Coronary artery (tissue), 2 donors: ENCODE measurements around the gene DHX34.

Source experiments
- DNase-seq: peaks from one replicate; pipeline ENCODE4 v3.0.0-alpha.2; 2017; ENCODE audit warnings: low spot score
- H3K27ac ChIP-seq, 2 donors: fragments of 200-600 bp; sonication (generic); one replicate each; pipeline ENCODE4 v1.5.1; 2016 to 2019
- H3K4me3 ChIP-seq: fragments of 200-600 bp; sonication (generic); 2 replicates; pipeline ENCODE4 v1.5.1; 2016; ENCODE audit warnings: mild to moderate bottlenecking, moderate library complexity
- CTCF ChIP-seq: fragments of 200-600 bp; sonication (generic); IDR thresholded peaks from one replicate; pipeline ENCODE4 v1.5.1; 2019; ENCODE audit warnings: antibody characterized with exemption

DHX34 gene

GRCh38 chr19:47371261-47371660 lies 22.1 kb downstream of the DHX34 start:
- Histone ChIP-seq H3K4me3 (no peak overlapping the region), H3K27ac (no peak overlapping the region)
- DNase-seq = no peak
- TF ChIP-seq CTCF = no peak

GRCh38 chr19:47372603-47373002 lies 23.5 kb downstream of the DHX34 start:
- no peak for DNase-seq
- no peak for TF ChIP-seq CTCF
- Histone ChIP-seq H3K4me3 (no peak overlapping the region), H3K27ac (no peak overlapping the region)

- no peak for DNase-seq
- Histone ChIP-seq H3K4me3 (no peak overlapping the region), H3K27ac (no peak overlapping the region)
- no peak for TF ChIP-seq CTCF
Measured at GRCh38 chr19:47373246-47374240, 24.4 kb downstream of the DHX34 start.

GRCh38 chr19:47374876-47375693 lies 26.0 kb downstream of the DHX34 start:
- TF ChIP-seq CTCF = no peak
- DNase-seq = no peak
- H3K27ac ChIP-seq = no peak overlapping the region
- no peak overlapping the region for H3K4me3 ChIP-seq

GRCh38 chr19:47375694-47376588 lies 26.8 kb downstream of the DHX34 start:
- TF ChIP-seq CTCF = no peak
- H3K27ac ChIP-seq = no peak overlapping the region
- H3K4me3 ChIP-seq = no peak overlapping the region
- no peak for DNase-seq

GRCh38 chr19:47376589-47377144 lies 27.6 kb downstream of the DHX34 start:
- DNase-seq = no peak
- Histone ChIP-seq H3K27ac (no peak overlapping the region), H3K4me3 (no peak overlapping the region)
- no peak for TF ChIP-seq CTCF
